Measurements from ENCODE around the gene PDZD4. TPM values are rescaled to one million over a fixed set of nuclear protein-coding genes. Genes with fewer than 3 reads are reported as not detected.

Gene PDZD4
- polyA plus RNA-seq, 1 of the 3 experiments (the other 2 are of a cell fraction), result 1.9 TPM

- 65% methylated on average over 6 of the region's 6 CpGs for WGBS (ENCODE audit: low lambda C conversion rate)
- Histone ChIP-seq H3K4me3 (ENCODE audit: low read depth in 2 of 2, low read length in 1 of 2) (no peak overlapping the region), H3K9me2 (no peaks in the 10 kb centered on the region), H3K4me2 (no peak overlapping the region), H3K4me1 (ENCODE audit: control insufficient read depth in 1 of 2, insufficient read depth in 2 of 2, low read depth in 1 of 2, low read length in 1 of 2) (no peaks in the 10 kb centered on the region), H3K36me3 (replicated peaks in 1 of 2; ENCODE audit: control insufficient read depth in 1 of 2, insufficient read depth in 2 of 2, low read length in 1 of 2) (no peaks in the 10 kb centered on the region), H2AFZ (ENCODE audit: low read depth) (no peak overlapping the region), H3K27me3 (ENCODE audit: insufficient read depth) (peaks cover 51% of the 10 kb centered on the region), H3K79me2 (ENCODE audit: insufficient read depth) (no peaks in the 10 kb centered on the region), H3K9ac (no peak overlapping the region), H3F3A (replicated peaks; ENCODE audit: insufficient read depth) (no peaks in the 10 kb centered on the region), H3K27ac (ENCODE audit: low read depth in 2 of 2, low read length in 1 of 2) (no peak overlapping the region), H3K9me3 (no peaks in the 10 kb centered on the region), H4K20me1 (ENCODE audit: insufficient read depth) (no peaks in the 10 kb centered on the region)
- ChIA-PET CTCF (interaction anchor here (1.8 kb wide), 1 partner anchor 86 kb away, joined by 5 read pairs; no protein-coding TSS in a partner anchor), POLR2A (no interaction called here)
- no peak for DNase-seq
- TF ChIP-seq CHD2 (IDR thresholded peaks at IDR 0.05; ENCODE audit: low read length, partially characterized antibody), result no peak
- no peak for TF ChIP-seq NFIC (IDR thresholded peaks at IDR 0.05; ENCODE audit: borderline replicate concordance)
- TF ChIP-seq RCOR1 (IDR thresholded peaks at IDR 0.05; ENCODE audit: low read length), result no peak
- TF ChIP-seq RAD21 (IDR thresholded peaks at IDR 0.05; ENCODE audit: low read length), result no peak
- TF ChIP-seq GABPA (IDR thresholded peaks at IDR 0.05; ENCODE audit: low read depth), result no peak
- TF ChIP-seq EZH2phosphoT487 (IDR thresholded peaks at IDR 0.05; ENCODE audit: borderline replicate concordance, low read depth), result no peak
- TF ChIP-seq ELF1 (IDR thresholded peaks at IDR 0.05), result no peak
- TF ChIP-seq ZBTB33 (IDR thresholded peaks at IDR 0.05; ENCODE audit: borderline replicate concordance, low read depth), result no peak
- TF ChIP-seq JUND (IDR thresholded peaks at IDR 0.05), result no peak
- no peak for TF ChIP-seq YY1 (IDR thresholded peaks at IDR 0.05; ENCODE audit: low read depth)
- TF ChIP-seq EP300 (IDR thresholded peaks at IDR 0.05; ENCODE audit: borderline replicate concordance in 1 of 2, low read depth in 1 of 2, low read length in 1 of 2), result no peak
- no peak for TF ChIP-seq TEAD4 (IDR thresholded peaks at IDR 0.05; ENCODE audit: borderline replicate concordance, insufficient read depth)
- TF ChIP-seq PBX3 (IDR thresholded peaks at IDR 0.05), result no peak
- no peak for TF ChIP-seq MEF2A (IDR thresholded peaks at IDR 0.05; ENCODE audit: borderline replicate concordance, low read depth)
- TF ChIP-seq GATA2 (CRISPR knock-in tag; IDR thresholded peaks at IDR 0.05), result no peak
- TF ChIP-seq FOXJ3 (CRISPR knock-in tag; IDR thresholded peaks at IDR 0.05), result no peak
- TF ChIP-seq TCF12 (IDR thresholded peaks at IDR 0.05), result no peak
- TF ChIP-seq USF2 (IDR thresholded peaks at IDR 0.05; ENCODE audit: borderline replicate concordance, low read depth, low read length), result no peak
Observed at GRCh38 chrX:153836921-153837320, 6.6 kb upstream of the PDZD4 start.
